NCI-H1092 treated with DMSO at 0.1 percent for 48 hours (cell line): ENCODE results near the gene ACER1.

Experiments
- DNase-seq: peaks from one replicate; lab custom pipeline; 2025; lab: John Stamatoyannopoulos, UW

The ACER1 gene

DNA sequence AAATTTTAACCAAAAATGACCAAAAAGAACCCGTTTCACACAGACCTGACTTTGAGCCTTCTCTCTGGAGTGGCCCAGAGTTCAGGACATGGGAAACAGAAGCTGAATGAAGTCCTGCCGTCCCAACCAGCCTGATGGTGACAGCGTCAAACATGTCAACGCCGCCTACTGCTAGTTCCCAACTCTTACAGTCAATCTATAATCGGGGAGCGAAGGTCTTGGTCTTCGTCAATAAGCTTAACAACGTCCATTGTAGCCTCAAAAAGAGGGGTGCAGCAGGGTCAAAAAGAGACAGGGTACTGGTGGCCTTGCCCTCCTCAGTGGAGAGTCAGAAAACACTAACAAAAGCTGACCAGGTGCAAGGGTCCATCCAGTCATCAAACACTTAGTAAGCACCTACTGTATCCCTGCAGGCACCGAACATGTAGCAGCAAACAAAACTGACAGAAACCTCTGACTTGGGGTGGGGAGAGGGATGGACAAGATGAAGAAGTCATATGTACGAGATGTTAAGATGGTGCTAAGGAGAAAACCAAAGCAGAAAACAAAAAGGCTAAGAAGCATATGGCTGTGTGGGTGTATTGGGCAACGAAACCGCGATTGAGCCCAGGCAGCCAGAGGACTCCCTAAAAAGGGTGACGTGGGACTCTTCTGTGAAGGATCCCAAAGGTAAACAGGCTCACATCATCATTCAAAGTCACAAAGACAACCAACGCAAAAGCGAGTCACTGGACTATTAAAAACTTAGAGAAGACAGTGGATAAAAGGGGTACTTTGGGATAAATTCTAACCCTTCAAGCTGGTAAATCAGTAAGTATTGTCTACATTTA lies 65.6 kb downstream of the ACER1 start:
- no peak for DNase-seq

DNA sequence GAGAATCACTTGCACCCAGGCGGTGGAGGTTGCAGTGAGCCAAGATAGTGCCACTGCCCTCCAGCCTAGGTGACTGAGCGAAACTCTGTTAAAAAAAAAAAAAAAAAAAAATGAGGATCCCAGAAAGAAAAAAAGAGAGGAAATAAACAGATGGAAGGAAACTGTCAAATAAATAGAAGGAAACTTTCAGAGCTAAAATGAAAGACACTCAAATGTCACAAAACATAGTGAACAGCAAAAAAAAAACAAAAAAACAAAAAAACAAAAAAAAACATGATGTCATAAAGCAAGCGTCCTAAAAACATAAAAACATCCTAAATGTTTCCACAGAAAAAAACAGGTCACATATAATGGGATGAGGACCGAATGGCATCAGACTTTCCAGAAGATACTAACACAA lies 68.6 kb downstream of the ACER1 start:
- no peak for DNase-seq

- DNase-seq: no peak
Observed at GRCh38 chr19:6263735-6264444, 69.5 kb downstream of the ACER1 start.

- no peak for DNase-seq
Observed at GRCh38 chr19:6263306-6263705, 70.1 kb downstream of the ACER1 start.

DNA sequence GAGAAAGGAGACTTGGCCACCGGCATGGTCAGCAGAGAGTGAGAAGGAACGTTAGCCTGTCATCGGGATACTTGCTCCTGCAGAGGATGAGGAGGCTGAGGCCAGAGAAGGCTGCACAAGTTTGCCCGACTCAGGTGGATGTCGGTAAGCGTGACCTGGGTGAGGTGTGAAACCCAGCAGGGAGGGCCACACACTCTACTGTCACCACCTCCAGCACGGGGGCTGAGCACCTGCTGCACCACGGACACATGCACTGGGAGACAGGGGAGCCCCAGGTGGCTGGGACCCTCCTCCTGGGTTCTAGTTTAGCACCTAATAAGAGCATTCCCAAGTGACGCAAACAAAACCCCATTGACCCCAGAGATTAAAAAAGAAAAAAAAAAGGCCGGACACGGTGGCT lies 70.9 kb downstream of the ACER1 start:
- no peak for DNase-seq

DNA sequence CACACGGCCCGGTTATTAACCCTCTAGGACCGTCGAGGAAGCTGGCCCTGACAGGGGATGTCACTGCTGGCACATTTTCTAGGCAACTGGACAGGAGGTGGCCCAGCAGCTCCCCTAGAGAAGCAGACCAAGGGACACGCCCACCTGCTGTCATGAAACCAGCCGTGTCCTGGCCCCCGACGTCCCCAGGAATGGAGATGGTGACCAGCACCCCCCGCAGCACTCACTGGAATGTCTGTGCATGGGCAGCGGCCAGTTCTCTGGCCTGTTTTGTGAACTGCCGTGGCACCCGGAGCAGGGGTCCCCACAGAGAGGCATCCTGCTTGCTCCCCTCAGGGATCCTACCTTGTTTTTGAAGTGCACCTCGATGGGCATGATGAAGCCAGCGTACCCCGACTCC lies 71.5 kb downstream of the ACER1 start:
- DNase-seq: no peak

GRCh38 chr19:6260912-6261650 lies 72.3 kb downstream of the ACER1 start:
- DNase-seq: no peak

GRCh38 chr19:6260376-6260775 lies 73.0 kb downstream of the ACER1 start:
- no peak for DNase-seq

DNA sequence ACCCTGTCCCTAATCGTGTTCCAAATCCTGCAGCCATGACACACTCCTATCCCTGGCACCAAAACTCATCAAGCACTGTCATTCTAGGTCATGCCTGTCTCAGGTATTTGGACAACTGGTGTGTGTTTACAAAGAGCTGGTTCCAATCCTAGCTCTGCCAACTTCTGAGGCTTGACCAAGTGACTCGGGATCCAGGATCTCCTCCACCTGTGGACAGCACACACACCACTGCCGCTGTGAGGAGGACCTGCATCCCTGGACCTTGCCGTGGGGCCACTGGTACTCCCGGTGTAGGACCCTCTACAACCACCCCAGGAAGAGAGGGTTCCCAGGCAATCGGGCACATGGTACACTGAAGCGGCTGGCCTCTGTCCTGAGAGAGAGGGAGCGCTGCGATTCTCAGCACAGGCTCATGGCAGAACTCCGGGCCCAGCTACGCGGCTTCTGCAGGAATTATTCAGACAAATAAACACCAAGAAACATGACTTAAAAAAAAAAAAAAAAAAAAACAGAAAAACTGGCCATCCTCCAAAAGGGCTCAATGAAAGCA lies 74.0 kb downstream of the ACER1 start:
- DNase-seq: no peak

- no peak for DNase-seq
Observed at GRCh38 chr19:6258812-6259311, 74.5 kb downstream of the ACER1 start.
